ENCODE results near the gene TUT1. TPM values are rescaled to one million over a fixed set of nuclear protein-coding genes. Genes with fewer than 3 reads are reported as not detected.

TUT1 gene
- total RNA-seq, 1 experiment from 2014 or later: 40.0 TPM

DNA sequence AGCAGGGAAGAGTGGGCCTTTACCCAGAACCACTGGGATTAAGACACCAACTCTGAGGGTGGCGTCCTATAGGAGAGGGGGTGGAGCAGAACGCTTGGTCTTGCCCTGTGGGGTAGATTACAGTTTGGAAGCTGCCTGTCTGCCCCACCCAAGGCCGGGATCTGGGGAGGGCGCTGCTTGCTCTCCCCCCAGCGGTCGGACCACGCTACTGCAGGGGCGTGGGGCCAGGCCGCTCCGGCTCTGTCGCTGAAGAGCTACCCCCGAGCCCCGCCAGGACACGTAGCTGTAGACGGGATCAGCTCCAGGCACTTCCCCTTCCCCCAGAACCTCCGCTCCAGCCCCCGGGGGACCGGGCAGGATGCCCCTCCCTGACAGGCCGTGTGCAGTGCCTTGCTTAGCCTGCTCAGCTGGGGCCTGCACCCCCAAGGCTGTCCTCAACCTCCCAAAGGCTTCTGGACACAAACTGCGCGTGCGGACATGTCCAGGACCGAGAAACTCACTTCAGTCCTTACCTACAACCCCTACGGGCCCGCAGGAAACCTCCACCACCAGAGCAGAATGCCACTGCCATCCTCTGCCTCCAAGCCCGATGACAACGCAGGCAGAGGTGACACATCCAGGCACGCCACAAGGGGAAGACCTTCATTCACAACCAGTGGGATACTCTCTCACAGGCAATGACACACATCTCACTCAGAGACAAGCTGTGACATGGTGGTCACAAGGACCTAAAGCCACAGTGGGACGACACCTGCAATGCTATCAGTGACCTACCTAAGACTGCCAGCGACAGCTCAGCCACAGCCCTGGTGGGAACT lies 48.4 kb downstream of the TUT1 start (continued):
- no peak for TF ChIP-seq TCF7 (CRISPR knock-in tag; IDR thresholded peaks at IDR 0.05; ENCODE audit: low read depth)
- no peak for TF ChIP-seq CBFB (CRISPR knock-in tag; IDR thresholded peaks at IDR 0.05; ENCODE audit: low read depth)
- TF ChIP-seq ZNF121 (CRISPR knock-in tag; IDR thresholded peaks at IDR 0.05): no peak
- no peak for TF ChIP-seq ZNF138 (CRISPR knock-in tag; conservative IDR thresholded peaks at IDR 0.05)
- no peak for TF ChIP-seq ZNF263 (CRISPR knock-in tag; IDR thresholded peaks at IDR 0.05; ENCODE audit: low read depth)
- no peak for TF ChIP-seq ATF1 (CRISPR knock-in tag; IDR thresholded peaks at IDR 0.05)
- TF ChIP-seq FOXP1 (CRISPR knock-in tag; IDR thresholded peaks at IDR 0.05; ENCODE audit: borderline replicate concordance): no peak
- 0 out of 2 replicates have a peak, but pooled peaks have one; percentile 14 for TF ChIP-seq ETV6 (CRISPR knock-in tag; IDR thresholded peaks at IDR 0.05)
- TF ChIP-seq, protein P1, sequence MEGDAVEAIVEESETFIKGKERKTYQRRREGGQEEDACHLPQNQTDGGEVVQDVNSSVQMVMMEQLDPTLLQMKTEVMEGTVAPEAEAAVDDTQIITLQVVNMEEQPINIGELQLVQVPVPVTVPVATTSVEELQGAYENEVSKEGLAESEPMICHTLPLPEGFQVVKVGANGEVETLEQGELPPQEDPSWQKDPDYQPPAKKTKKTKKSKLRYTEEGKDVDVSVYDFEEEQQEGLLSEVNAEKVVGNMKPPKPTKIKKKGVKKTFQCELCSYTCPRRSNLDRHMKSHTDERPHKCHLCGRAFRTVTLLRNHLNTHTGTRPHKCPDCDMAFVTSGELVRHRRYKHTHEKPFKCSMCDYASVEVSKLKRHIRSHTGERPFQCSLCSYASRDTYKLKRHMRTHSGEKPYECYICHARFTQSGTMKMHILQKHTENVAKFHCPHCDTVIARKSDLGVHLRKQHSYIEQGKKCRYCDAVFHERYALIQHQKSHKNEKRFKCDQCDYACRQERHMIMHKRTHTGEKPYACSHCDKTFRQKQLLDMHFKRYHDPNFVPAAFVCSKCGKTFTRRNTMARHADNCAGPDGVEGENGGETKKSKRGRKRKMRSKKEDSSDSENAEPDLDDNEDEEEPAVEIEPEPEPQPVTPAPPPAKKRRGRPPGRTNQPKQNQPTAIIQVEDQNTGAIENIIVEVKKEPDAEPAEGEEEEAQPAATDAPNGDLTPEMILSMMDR (IDR thresholded peaks at IDR 0.05): peak; percentile 99
- no peak; the same call in 1 of the 2 replicates for TF ChIP-seq TEAD1 (CRISPR knock-in tag; IDR thresholded peaks at IDR 0.05)
- TF ChIP-seq ZBTB21 (CRISPR knock-in tag; IDR thresholded peaks at IDR 0.05; ENCODE audit: borderline replicate concordance): no peak
- TF ChIP-seq, protein P2, sequence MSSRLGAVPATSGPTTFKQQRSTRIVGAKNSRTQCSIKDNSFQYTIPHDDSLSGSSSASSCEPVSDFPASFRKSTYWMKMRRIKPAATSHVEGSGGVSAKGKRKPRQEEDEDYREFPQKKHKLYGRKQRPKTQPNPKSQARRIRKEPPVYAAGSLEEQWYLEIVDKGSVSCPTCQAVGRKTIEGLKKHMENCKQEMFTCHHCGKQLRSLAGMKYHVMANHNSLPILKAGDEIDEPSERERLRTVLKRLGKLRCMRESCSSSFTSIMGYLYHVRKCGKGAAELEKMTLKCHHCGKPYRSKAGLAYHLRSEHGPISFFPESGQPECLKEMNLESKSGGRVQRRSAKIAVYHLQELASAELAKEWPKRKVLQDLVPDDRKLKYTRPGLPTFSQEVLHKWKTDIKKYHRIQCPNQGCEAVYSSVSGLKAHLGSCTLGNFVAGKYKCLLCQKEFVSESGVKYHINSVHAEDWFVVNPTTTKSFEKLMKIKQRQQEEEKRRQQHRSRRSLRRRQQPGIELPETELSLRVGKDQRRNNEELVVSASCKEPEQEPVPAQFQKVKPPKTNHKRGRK (CRISPR knock-in tag; IDR thresholded peaks at IDR 0.05; ENCODE audit: borderline replicate concordance): no peak
- TF ChIP-seq, protein P3, sequence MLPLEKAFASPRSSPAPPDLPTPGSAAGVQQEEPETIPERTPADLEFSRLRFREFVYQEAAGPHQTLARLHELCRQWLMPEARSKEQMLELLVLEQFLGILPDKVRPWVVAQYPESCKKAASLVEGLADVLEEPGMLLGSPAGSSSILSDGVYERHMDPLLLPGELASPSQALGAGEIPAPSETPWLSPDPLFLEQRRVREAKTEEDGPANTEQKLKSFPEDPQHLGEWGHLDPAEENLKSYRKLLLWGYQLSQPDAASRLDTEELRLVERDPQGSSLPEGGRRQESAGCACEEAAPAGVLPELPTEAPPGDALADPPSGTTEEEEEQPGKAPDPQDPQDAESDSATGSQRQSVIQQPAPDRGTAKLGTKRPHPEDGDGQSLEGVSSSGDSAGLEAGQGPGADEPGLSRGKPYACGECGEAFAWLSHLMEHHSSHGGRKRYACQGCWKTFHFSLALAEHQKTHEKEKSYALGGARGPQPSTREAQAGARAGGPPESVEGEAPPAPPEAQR (CRISPR knock-in tag; IDR thresholded peaks at IDR 0.05): no peak
- no peak for TF ChIP-seq OVOL2 (CRISPR knock-in tag; IDR thresholded peaks at IDR 0.05; ENCODE audit: borderline replicate concordance)
- TF ChIP-seq, protein P4, sequence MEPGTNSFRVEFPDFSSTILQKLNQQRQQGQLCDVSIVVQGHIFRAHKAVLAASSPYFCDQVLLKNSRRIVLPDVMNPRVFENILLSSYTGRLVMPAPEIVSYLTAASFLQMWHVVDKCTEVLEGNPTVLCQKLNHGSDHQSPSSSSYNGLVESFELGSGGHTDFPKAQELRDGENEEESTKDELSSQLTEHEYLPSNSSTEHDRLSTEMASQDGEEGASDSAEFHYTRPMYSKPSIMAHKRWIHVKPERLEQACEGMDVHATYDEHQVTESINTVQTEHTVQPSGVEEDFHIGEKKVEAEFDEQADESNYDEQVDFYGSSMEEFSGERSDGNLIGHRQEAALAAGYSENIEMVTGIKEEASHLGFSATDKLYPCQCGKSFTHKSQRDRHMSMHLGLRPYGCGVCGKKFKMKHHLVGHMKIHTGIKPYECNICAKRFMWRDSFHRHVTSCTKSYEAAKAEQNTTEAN (CRISPR knock-in tag; IDR thresholded peaks at IDR 0.05): no peak
- no peak for TF ChIP-seq KAT7 (CRISPR knock-in tag; IDR thresholded peaks at IDR 0.05; ENCODE audit: borderline replicate concordance)
- TF ChIP-seq MYBL2 (CRISPR knock-in tag; IDR thresholded peaks at IDR 0.05): no peak
- TF ChIP-seq, protein P5, sequence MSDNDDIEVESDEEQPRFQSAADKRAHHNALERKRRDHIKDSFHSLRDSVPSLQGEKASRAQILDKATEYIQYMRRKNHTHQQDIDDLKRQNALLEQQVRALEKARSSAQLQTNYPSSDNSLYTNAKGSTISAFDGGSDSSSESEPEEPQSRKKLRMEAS (CRISPR knock-in tag; IDR thresholded peaks at IDR 0.05): 0 out of 2 replicates have a peak, but pooled peaks have one; percentile 43
- TF ChIP-seq, protein P6, sequence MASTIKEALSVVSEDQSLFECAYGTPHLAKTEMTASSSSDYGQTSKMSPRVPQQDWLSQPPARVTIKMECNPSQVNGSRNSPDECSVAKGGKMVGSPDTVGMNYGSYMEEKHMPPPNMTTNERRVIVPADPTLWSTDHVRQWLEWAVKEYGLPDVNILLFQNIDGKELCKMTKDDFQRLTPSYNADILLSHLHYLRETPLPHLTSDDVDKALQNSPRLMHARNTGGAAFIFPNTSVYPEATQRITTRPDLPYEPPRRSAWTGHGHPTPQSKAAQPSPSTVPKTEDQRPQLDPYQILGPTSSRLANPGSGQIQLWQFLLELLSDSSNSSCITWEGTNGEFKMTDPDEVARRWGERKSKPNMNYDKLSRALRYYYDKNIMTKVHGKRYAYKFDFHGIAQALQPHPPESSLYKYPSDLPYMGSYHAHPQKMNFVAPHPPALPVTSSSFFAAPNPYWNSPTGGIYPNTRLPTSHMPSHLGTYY (CRISPR knock-in tag; IDR thresholded peaks at IDR 0.05): no peak
- TF ChIP-seq NFE2L1 (CRISPR knock-in tag; IDR thresholded peaks at IDR 0.05): no peak
- TF ChIP-seq RORB (CRISPR knock-in tag; IDR thresholded peaks at IDR 0.05): no peak
- TF ChIP-seq, protein P7, sequence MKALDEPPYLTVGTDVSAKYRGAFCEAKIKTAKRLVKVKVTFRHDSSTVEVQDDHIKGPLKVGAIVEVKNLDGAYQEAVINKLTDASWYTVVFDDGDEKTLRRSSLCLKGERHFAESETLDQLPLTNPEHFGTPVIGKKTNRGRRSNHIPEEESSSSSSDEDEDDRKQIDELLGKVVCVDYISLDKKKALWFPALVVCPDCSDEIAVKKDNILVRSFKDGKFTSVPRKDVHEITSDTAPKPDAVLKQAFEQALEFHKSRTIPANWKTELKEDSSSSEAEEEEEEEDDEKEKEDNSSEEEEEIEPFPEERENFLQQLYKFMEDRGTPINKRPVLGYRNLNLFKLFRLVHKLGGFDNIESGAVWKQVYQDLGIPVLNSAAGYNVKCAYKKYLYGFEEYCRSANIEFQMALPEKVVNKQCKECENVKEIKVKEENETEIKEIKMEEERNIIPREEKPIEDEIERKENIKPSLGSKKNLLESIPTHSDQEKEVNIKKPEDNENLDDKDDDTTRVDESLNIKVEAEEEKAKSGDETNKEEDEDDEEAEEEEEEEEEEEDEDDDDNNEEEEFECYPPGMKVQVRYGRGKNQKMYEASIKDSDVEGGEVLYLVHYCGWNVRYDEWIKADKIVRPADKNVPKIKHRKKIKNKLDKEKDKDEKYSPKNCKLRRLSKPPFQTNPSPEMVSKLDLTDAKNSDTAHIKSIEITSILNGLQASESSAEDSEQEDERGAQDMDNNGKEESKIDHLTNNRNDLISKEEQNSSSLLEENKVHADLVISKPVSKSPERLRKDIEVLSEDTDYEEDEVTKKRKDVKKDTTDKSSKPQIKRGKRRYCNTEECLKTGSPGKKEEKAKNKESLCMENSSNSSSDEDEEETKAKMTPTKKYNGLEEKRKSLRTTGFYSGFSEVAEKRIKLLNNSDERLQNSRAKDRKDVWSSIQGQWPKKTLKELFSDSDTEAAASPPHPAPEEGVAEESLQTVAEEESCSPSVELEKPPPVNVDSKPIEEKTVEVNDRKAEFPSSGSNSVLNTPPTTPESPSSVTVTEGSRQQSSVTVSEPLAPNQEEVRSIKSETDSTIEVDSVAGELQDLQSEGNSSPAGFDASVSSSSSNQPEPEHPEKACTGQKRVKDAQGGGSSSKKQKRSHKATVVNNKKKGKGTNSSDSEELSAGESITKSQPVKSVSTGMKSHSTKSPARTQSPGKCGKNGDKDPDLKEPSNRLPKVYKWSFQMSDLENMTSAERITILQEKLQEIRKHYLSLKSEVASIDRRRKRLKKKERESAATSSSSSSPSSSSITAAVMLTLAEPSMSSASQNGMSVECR (CRISPR knock-in tag; IDR thresholded peaks at IDR 0.05; ENCODE audit: borderline replicate concordance): no peak; the same call in 1 of the 2 replicates
- TF ChIP-seq TP53 (CRISPR knock-in tag; IDR thresholded peaks at IDR 0.05): no peak
